NCI-H345 treated with DMSO at 0.1 percent for 48 hours (cell line): ENCODE results near the gene NR2F1-AS1.
A peak's percentile ranks its signal among the peaks of the same experiment; 100 is the strongest.

ENCODE experiments used
- DNase-seq: peaks from one replicate; lab custom pipeline; 2025; ENCODE audit not compliant: unreplicated experiment; lab: John Stamatoyannopoulos, UW

NR2F1-AS1 gene

DNA sequence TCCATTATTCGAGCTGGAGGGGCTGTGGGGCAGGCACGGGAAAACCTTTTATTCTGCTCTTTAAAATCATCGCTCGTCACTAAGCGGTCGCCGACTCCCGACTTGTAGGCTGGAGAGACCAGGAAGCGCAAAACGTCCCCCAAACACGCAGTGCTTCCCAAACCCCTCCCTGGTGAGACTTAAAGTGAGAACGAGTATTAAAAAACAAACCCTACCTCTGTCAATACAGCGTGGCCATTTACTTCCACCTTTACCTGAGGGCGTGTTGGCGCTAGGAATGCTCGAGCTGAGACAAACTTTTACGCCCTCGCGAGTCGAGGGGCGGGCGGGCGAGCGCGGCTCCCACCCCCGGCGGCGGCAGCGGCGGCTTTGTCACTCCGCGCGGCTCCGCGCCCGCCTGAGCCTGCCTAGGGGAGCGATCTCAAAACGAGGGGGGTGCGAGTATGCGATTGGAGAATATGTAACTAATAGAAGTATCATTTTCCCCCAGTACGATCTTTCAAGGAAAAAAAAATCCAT is at the start of gene NR2F1-AS1:
Gene NR2F1-AS1 (minus strand): TSS at position 293 of the 519 bp plus-strand sequence.
- DNase-seq, result peak; percentile 61

DNA sequence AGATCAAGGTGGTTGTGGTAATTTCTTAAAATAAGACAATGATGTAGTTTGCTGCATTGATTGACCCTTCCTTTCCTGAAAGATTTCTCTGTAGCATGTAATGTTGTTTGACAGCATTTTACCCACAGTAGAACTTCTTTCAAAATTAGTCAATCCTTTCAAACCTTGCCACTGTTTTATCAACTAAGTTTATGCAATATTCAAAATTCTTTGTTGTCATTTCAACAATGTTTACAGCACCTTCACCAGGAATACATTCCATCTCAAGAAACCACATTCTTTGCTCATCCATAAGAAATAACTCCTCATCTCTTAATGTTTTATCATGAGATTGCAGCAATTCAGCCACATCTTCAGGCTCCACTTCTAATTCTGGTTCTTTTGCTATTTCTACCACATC is 45.8 kb upstream of the NR2F1-AS1 start:
- no peak for DNase-seq

DNA sequence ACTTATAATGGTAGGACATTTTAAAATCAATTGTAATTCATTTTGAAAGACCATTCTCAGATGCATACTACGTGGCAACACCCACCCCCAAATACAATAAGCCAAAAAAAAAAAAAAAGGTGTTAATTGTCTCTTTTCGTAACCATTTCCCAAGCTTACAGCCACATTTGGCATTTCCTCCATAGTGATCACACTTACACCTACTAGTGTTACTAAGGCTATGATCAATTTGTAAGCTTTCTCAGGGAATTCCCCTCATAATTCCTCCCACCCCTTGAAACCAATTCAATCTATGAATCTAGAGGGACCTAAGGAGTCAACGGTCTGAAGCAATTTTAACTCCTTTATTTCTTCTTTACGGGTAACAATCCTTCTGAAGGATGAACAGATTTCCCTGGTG is 42.1 kb upstream of the NR2F1-AS1 start:
- no peak for DNase-seq

DNA sequence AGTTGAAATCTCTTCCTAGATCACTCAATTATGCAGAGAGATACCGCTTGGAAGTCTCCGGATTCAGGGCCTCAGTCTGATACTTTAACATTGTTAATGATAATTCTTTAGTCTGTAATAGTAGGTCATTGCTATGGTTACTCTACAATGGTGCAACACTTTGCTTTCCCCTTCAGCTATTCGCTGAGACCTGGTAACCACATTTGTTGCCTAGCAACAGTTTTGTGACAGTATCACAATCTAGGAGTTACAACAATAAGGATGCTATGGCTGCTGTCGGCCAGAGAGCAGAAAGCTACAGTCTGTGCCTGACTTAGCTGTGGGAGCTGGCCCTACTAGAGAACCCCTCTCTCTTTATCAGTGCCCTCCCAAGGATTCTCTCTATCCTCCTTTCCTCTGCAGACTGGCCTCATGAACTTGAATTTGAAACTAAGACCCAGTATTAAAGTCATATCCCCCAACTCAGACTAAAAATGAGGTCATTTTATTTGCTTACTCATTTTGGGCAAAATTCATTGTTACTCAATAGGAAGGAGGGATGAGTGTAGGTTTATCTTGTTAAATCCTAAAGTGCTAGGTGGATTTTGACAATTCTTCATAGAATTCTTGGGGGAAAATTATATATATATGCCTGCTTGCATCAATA is 41.3 kb upstream of the NR2F1-AS1 start:
- no peak for DNase-seq

DNA sequence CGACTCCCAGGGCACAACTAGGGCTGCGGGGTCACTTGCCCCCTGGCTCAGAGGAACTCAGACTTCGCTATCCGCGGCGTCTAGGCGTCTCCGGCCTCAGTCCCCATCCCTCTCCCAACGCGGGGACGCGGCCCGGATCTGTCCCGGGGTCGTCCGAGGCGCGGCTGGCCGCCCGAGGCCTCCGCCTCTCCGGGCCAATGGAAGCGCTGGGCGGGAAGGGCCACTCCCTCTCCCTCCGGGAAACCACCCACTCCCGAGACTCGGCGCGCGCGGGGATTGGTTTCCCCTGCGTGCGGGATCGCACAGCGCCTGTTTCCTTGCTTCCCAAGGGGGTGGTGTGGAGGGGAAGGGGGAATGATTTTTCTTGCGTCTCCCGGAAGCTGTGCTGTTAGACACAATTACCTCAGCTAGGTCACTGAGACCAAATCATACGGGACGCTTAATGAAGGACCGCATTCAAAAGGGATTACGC is 40.3 kb upstream of the NR2F1-AS1 start:
- peak; percentile 69 for DNase-seq

DNA sequence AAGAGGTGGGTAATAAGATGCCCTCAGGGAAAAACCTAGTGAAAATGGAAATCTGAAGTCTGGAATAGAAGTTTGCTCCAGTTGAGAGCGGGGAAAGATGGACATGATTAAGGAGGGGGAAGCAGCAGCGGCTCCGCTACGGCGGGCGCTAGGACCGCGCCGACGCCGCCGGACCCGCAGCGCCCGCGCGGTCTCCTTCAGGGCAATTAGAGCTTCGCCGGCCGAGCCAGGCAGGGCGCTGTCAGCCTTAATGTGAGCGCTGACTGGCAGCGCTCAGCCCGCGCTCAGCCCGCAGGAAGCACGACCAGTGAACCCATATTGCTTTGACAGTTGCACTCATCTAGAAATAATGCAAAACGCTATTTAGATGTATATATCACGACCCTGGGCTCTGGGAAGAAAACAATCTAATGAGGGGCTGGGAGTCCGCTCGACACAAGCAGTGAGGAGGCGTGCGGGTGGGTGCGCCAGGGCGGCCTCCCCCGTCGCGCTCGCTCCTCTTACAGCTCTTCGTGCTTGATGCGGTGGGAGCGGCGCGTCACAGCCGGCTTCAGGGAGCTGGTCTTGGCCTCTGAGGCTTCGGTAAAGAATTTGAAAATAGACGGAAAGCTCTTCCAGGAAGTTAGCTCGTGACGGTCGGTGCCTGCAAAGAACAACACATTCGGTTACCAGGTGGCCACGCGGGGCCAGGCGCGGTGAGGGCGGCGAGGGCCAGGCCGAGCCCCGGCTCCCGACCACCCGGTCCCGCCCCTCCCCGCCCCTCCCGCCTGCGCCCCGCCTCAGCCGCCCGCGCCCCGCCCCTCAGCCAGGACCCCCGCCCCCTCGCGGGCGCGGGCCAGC is 39.7 kb upstream of the NR2F1-AS1 start:
- DNase-seq, result peak; percentile 62

DNA sequence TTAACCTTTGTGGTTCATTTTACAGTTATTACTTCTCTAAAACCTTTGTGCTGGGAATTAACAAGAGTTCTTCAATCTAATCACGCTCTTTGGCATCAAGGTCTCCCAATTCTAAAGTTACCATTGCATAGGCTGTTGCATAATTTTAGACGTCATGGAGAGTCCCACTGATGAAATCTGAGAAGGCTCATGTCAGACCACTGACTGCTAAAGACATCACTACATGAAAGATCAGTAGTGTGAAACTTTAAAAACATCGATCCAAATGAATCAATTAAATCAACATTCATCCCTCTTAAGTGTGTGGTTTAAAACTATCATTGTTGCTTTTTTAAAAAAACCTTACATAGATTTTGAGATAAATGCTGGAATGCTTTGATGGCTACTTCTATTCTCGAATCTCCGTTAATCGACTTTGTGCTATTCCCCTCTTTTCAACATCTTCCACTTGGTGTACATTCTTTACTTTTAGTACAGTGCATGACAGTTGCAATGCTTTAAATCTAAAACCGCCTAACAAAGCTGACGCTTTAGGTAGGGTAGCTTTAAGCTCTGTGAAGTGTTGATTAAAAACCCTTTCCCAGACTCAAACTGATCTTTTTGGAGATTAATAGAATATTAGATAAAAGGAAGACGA is 35.6 kb upstream of the NR2F1-AS1 start:
- no peak for DNase-seq

DNA sequence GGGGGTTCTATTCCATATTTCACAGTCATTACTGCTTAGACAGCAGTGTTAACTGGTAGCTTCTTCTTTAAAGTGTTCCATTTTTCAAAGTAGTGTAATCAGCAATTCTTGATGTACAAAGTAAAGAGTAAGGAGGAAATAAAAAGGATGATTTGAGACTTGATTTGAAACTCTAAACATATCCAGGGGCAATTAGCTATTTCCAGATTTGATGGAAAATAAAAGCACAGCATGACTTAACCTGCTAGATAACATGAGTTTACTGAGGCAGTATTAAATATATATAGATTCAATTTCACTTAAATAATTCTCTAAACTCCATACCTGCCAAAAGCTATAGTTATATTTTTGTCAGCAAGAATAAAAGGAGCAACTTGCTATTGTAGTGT is 31.8 kb upstream of the NR2F1-AS1 start:
- DNase-seq, result no peak

DNA sequence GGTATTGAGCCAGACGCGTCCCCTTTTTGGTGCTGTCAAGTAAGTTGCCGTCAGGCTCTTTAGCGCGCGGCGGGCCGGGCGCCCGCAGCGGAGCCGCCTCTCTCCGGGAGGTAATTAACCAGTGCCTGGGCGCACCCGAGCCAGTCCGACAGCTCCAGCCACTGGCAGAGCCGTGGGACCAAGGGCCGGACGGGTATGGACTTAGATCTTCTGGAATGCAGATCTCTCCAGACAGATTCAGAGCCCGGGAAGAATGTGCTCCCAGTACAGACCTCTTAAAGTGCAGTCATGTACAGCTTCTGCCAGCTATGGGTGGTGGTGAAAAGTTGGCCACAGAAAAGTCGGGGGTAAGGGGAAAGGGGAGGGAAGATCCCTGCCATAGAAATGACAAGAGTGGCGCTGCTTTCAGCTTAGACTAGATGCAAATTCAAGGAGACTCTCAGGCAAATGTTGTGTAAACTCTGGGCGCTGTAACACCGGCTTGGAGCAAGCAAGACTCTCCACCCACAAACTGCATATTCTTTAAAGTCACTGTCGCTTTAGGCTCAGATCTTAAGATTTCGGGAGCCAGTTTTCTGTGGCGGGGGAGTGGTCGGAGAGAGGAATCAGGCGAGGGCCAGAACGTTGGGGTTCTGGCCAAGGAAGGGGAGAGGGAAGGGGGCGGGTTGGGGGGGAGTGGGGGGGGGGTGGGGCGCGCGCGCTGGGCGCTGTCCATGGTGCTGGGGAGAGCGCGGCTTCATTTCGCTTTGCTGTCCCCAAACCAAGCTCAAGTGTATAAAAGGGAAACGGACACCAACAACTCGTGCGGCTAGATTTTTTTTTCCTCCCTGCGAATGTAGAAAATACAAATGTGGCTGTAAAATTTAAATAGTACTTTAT is 31.2 kb upstream of the NR2F1-AS1 start:
- peak; percentile 11 for DNase-seq

DNA sequence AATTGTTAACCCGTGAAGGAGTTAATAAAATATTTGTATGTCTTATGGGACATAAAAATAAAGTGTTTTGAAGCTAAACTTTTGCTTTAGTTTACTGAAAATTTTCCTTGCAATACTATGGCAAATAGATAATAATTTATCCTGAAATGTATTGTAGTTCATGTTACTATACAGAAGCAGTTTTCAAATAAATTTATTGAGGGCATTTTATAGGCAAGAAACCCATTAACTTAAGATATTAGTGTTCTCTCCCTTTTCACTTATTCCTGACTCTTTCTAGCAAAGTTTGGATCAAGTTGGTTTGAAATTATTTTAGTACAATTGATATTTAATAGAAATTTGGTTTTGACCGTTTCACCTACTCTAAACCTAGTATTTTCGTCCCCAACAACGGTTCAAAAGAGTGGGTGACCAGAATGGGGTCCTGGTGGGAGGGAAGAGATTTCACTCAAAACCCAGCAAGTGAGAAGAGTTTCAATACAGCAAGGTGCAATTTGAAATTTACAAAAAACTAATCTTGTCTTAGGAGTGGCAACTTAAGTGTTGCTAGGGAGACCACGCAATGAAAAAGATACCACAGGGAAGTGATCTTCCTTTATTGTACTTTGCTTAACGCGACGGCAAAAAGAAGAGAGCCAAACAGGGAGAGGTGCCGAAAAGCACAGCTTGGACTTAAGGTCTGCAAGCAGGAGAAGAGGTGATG is 30.4 kb upstream of the NR2F1-AS1 start:
- DNase-seq, result no peak

DNA sequence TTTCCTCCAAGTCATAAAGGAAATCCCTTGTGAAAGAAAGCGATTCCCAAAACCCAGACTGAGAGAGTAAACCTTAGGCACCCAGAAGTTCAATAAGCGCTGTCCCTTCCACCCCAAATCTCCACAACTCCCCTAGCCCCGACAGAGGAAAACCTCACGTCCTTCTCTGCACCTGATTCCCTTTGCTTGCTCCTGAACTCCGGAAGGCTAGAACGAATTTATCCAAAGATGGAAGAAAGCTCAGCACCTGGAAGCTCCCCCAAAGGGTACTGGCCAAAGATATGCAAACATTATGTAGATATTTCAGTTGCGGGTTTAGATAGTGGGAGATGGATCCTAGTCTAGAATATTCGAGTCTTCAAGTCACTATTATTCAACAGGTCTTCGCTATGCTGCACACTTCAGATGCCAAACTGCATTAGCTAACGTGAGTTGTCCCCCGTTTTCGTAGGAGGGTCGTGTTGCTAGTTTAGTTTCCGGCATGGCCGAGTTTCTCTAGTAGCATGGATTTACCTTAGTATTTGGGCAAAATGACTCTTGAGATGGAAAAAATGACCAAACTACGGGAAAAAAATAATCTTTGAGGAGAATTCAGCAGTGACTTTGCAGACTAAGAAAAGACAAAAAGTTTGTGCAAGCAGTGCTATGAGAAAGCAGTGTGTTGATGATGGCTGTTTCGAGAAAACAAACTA is 29.7 kb upstream of the NR2F1-AS1 start:
- no peak for DNase-seq

DNA sequence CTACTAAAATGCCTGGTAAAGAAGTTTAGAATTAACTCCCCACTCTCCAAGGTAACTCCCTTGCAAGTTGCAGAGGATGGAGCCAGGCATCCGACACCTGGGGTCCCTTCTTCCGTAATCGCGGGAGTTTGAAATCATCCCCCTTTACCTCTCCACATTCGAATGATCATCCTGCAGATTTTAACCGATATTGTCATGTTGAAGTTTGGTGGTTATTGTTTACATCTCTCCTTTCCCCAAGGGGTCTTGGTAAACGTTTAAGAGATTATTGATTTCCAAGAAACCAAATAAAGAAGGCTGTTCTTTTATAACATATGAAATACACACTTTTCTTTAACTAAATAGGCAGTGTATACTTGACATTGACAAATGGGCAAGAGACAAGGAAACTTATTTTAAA is 28.7 kb upstream of the NR2F1-AS1 start:
- DNase-seq, result no peak

DNA sequence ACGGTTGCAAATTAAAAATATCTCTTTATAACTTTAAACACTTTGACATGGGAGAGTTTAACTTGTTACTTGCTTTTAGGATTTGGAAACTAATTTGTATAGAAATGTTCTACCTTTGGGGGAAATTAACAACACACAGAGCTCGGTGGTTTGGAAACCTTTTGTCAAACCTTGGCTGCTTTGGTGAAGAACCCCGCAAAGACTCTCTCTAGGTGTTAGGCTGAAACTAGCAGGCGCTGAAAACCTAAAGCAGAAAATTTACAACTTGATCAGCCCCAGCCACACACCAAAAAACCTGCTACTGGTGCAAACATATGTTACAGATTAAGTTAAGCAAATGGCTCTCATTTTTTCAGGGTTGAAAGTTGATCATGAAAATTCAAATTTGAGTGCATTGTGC is 27.8 kb upstream of the NR2F1-AS1 start:
- no peak for DNase-seq

DNA sequence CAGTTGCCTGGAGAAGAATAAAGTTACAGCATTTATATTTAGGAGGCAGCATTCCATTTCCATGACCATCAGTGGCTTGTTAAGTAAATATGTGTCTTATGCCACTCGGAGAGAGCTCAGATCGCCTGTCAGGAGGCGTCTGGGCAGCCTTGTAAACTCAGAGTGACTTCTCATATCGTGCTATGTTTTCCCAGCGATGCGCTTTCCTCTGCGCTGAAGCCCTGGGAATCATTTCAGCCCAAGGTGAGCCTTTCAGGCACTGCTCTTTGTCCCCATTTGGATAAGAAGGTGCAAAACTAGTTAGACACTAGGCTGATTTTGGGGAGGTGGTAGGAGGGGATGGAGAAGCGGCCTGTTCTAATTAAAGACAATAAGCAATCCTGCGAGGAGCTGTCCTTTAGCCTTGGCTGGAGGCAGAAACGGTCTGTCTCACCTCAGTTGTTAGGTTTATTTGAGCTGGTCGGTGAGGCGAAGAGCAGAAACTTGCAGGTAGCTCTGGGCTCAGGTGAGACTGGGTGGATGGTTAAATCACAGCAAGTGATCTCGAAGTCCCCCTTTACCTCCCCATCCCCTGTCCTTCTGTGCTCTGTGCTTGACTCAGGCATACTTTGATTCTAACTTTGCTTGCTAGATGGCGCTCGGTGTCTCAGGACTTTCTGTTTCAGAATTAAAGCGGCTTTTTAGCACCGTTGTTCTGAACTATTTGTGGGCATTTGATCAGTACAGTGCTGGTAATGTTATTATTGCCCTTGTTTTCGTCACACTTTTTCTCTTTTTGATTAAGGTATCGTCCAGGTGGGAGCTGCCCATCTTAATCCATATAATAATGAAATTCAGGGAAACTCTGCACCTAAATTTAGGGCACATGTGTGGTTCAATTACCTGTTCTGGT is 26.6 kb upstream of the NR2F1-AS1 start:
- peak; percentile 18 for DNase-seq

DNA sequence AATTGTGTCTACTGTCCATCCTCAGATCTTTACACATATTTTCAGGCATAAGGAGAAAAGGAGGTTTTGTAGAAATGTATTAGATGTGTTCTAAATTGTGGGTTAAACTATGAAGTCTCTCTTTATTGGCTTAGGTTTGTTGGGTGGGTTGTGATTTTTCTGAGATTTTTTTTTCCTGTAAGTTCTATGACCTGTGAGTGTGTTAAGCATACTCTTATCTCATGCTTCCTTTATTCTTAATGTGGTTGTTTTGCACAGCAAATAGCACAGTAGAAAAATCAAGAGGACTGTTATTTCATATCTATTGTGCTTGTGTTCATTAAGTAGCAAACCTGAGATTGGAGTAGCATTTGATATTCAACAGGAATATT is 25.3 kb upstream of the NR2F1-AS1 start:
- DNase-seq, result no peak

DNA sequence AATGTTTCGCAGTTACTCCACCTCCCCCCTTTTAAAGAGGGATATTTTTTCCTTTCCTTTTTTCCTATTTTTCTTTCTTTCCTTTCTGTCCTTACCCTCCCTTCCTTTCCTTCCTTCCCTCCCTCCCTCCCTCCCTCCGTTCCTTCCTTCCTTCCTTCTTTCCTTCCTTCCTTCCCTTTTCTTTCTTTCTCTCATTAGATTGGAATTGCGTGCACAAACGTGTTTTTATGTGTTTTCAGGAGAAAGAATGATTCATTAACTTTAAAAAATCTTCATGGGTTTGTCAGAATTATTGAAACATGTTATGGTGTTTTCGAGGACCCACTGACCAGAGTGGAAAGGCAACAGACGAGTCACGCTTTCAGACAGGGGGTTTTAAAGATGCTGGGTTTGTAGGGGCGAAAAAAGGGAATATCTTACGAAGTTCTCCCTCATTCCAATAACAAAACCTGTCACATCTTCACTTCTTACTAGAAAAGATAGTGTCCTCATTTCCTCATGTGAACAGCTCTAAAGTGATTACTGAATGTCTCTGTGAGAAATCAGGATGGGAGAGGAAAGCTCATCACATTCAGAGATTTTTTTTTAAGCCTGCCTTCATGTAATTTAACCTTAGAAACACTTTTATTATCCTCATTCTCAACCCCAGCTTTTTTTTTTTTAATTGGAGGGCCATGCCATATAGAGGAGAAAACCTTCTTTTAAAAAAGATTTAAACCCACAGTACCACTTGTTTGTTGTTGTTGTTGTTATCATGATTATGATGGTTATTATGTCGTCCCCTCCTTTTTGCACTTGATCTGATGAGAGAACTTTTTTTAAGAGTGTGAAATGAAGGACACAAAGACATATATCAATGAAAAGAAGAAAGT is 23.9 kb upstream of the NR2F1-AS1 start:
- DNase-seq, result no peak

DNA sequence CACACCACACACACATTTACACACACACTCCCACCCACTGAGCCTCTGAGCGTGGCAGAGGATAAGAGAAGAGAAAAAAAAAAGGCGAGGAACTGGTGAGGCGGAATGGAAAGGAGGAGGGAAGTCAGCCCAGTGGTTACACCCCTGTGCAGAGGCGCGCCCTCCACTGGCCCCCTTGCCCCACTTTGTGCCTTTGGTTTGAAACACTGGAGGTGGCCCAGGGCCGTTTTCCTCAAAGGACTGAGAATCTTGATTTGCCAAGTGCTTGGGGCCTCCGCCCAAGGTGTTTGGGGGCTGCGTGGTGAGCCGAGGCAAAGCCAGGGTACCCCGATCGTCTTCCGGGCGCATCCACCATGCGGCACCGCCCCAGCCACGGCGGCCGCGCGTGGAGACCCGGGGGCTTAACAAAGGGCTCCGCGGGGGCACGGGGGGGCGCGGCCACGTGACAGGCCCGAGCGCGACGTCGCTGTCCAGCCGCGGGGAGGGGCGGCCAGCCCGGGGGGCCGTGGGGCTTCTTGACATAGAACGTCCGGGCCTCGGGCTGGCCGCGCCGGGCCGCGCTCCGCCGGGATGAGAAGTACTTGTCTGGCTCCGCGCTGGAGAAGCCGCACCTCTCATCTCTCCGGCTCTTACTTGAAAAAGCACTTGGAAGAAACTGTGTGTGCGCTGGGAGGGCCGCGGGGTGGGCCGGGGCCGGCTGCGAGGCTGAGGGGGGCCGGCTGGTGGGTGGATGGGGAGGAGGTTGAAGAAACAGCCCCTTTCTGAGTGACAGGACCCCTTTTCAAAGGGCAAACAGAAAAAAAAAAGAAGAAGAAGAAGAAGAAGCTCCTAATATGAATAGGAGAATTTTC is 23.0 kb upstream of the NR2F1-AS1 start:
- DNase-seq, result no peak
